GM23248 (cell line): ENCODE data around the gene SYTL2.

Experiments
- EZH2 ChIP-seq: fragments of 200-600 bp; sonication (generic); IDR thresholded peaks from 2 replicates; pipeline ENCODE4 v1.6.1; 2018; ENCODE audit warnings: antibody characterized with exemption, mild to moderate bottlenecking; ENCODE audit not compliant: insufficient read depth, poor library complexity, severe bottlenecking
- EZH2phosphoT487 ChIP-seq: fragments of 200-600 bp; sonication (generic); IDR thresholded peaks from 2 replicates; pipeline ENCODE4 v1.6.1; 2018; ENCODE audit warnings: antibody characterized with exemption, moderate library complexity, mild to moderate bottlenecking, low read depth; ENCODE audit not compliant: insufficient read depth

DNA sequence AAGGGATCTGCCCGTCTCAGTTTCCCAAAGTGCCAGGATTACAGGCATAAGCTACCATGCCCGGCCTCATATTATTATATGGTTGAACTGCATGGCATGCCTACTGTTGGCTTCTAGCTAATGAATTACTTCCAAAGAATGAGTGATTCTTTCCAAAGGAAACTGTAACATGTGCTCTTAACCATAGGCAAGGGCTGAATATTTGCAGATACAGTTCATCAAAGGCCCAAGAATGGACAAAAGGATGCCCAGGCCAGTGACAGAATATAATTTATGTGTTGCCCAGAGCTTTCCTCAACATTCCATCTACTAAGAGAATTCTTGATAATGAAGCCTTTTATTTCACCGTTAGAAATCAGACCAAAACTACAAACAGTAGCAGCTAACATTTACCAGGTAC lies 98.0 kb downstream of the SYTL2 start:
- TF ChIP-seq EZH2 (no peak), EZH2phosphoT487 (no peak)
